WERI-Rb-1 (cell line): ENCODE data around the gene MAP9.
"Not testable (repeated sequence)": the region's sequence is repeated elsewhere in the genome, so short reads cannot be mapped to it uniquely, and the experiment has no call there.

Source experiments
- DNase-seq: peaks from one replicate; pipeline ENCODE4 v3.0.0-alpha.2; 2020
- H3K27ac ChIP-seq: fragments of 250-450 bp; sonication (Bioruptor Pico); 2 replicates; pipeline ENCODE4 v1.5.1; 2020; ENCODE audit warnings: mild to moderate bottlenecking, moderate library complexity
- H3K27me3 ChIP-seq: fragments of 250-450 bp; sonication (Bioruptor Pico); 2 replicates; pipeline ENCODE4 v1.5.1; 2021; ENCODE audit warnings: mild to moderate bottlenecking, low read depth, moderate library complexity; ENCODE audit not compliant: insufficient read depth, severe bottlenecking
- H3K36me3 ChIP-seq: fragments of 250-450 bp; sonication (Bioruptor Pico); 2 replicates; pipeline ENCODE4 v1.5.1; 2020; ENCODE audit warnings: mild to moderate bottlenecking, moderate library complexity
- H3K4me3 ChIP-seq: 2 replicates; pipeline ENCODE4 v1.5.1; 2011; ENCODE audit warnings: low read depth, mild to moderate bottlenecking, control low read depth, low read length
- H3K9me3 ChIP-seq: fragments of 250-450 bp; sonication (Bioruptor Pico); 2 replicates; pipeline ENCODE4 v1.5.1; 2021; ENCODE audit warnings: mild to moderate bottlenecking, moderate library complexity; ENCODE audit not compliant: severe bottlenecking
- TF ChIP-seq, protein P1 (sequence below): IDR thresholded peaks from 2 replicates; pipeline ENCODE4 v1.5.1; 2011; ENCODE audit warnings: low read depth, mild to moderate bottlenecking, control low read depth, inconsistent platforms, low read length

MAP9 gene

DNA sequence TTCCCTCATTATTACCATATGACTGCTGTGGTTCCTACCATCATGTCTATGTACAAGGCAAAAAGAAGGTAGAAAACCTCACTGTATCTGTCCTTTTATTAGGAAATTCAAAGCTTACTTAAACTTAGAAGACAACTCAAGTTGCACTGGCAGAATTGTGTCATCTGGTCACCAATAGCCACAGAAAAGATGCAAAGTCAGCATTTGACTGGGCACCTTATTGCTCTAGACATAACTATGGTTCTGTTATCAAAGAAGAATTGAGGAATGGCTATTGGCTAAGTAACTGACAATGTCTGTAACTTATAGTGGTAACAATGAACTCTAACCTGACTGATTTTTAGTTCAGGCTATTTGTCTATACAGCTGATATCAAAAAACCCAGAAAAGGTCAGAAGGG is 45.3 kb downstream of the MAP9 start:
- TF ChIP-seq, protein P1, sequence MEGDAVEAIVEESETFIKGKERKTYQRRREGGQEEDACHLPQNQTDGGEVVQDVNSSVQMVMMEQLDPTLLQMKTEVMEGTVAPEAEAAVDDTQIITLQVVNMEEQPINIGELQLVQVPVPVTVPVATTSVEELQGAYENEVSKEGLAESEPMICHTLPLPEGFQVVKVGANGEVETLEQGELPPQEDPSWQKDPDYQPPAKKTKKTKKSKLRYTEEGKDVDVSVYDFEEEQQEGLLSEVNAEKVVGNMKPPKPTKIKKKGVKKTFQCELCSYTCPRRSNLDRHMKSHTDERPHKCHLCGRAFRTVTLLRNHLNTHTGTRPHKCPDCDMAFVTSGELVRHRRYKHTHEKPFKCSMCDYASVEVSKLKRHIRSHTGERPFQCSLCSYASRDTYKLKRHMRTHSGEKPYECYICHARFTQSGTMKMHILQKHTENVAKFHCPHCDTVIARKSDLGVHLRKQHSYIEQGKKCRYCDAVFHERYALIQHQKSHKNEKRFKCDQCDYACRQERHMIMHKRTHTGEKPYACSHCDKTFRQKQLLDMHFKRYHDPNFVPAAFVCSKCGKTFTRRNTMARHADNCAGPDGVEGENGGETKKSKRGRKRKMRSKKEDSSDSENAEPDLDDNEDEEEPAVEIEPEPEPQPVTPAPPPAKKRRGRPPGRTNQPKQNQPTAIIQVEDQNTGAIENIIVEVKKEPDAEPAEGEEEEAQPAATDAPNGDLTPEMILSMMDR: no peak
- H3K4me3 ChIP-seq: no peak overlapping the region
- H3K27ac ChIP-seq: no peak overlapping the region
- H3K9me3 ChIP-seq: no peaks in the 10 kb centered on the region
- DNase-seq: no peak
- H3K27me3 ChIP-seq: no peaks in the 10 kb centered on the region
- no peaks in the 10 kb centered on the region for H3K36me3 ChIP-seq

DNA sequence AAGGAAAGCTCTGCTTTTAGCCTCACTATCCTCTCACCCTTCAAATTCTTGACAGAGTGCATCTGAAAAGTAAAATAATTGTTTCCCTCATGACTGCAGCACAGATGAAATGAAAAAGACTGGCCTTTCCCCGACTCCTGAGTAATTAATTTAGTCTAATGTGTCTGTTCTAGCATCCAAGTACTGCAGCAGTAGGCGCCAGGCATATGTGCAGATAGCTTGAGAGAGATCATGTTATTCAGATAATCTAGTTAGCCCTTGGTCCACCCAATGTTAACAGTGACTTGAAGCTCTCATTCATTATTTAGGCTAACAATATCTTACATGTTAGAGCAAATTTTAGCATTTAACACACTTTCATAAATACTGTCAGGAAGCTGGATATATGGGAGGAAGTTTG is 54.0 kb downstream of the MAP9 start:
- H3K9me3 ChIP-seq: no peaks in the 10 kb centered on the region
- no peaks in the 10 kb centered on the region for H3K36me3 ChIP-seq
- H3K27ac ChIP-seq: no peak overlapping the region
- DNase-seq: no peak
- no peaks in the 10 kb centered on the region for H3K27me3 ChIP-seq
- H3K4me3 ChIP-seq: no peak overlapping the region
- TF ChIP-seq, protein P1: no peak

DNA sequence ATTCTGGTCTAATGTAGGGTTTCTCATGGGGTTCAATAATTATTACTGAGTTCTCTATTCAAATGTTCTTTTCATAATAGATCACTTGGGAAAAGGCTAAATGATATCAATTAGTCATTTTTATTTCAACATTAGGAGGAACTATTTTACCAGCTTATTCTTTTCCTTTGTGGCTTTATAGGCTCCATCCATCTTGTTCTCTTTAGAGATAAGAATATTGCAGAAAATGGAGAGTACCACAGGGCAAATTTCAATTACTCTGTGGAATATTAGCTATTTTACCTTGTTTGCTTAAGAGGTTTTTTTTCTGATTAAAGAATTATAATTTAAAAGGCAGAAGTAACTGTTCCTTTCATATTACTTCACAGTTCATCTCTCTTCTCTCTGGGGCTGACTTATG is 55.8 kb downstream of the MAP9 start:
- no peaks in the 10 kb centered on the region for H3K9me3 ChIP-seq
- DNase-seq: no peak
- no peak overlapping the region for H3K4me3 ChIP-seq
- H3K27me3 ChIP-seq: no peaks in the 10 kb centered on the region
- no peak overlapping the region for H3K27ac ChIP-seq
- TF ChIP-seq, protein P1: no peak
- H3K36me3 ChIP-seq: no peaks in the 10 kb centered on the region

DNA sequence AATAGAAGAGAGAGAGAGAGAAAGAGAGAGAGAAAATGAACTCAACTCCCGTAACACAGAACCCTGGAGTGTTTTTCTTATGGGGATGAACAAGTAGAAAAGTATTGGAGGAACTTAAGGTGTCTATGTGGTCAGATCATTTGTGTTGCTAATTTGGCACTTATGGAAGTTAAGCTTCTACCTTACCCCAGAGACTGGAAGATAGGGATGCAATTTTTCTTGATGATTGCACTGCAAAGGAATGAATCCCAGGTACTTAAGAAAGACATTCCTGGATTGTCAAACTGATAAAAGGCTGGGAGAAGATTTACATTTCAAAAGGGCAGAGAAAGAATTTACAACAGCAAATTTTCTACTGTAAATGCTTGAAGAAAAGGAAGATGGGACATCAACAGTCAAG is 57.2 kb downstream of the MAP9 start:
- Histone ChIP-seq H3K27me3 (no peaks in the 10 kb centered on the region), H3K27ac (no peak overlapping the region), H3K4me3 (no peak overlapping the region), H3K36me3 (no peaks in the 10 kb centered on the region), H3K9me3 (no peaks in the 10 kb centered on the region)
- DNase-seq: no peak
- TF ChIP-seq, protein P1: no peak

DNA sequence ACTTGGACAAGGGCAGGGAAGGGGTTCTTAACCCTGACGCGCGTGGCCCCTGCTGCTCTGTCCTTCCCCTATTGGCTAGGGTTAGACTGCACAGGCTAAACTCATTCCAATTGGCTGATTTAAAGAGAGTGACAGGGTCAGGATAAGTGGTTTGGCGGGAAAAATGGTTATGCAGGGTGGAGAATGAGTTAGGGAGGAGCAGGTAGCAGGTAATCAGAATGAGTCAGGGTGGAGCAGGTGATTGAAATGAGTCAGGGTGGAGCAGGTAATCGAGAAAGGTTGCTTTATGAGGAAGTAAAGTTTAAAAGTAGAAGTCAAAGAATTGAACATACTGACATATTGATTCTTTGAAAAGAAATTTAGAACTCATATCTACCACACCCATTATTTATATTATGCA is 64.7 kb downstream of the MAP9 start:
- H3K27ac ChIP-seq, DNase-seq, H3K36me3 ChIP-seq, H3K4me3 ChIP-seq, H3K9me3 ChIP-seq, H3K27me3 ChIP-seq: not testable (repeated sequence)

DNA sequence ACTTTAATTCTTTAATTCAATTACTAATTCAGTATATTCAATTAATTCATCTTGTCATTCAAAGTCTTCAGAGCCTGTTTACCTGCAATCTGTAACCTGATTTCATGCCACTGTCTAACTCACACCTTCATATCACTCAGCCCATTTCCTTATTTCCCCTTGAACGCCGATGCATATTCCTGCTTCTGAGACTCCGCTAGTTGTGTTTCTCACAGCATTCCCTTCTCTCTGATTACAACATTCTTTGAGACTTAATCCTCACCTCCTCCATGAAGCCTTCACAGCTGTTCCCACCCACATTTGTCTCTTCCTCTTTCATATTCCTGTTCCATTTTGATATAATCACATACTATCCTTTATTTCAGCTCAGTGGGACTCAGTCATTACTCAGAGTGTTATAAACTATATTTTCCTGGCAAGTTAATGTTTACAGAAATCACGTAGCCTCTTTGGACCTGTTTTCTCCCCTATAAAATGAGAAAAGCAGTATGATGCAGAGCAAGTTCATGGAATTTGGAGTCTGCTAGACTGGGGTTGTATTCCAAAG is 69.0 kb downstream of the MAP9 start:
- H3K36me3 ChIP-seq: no peaks in the 10 kb centered on the region
- TF ChIP-seq, protein P1: no peak
- no peaks in the 10 kb centered on the region for H3K27me3 ChIP-seq
- no peaks in the 10 kb centered on the region for H3K9me3 ChIP-seq
- H3K27ac ChIP-seq: no peak overlapping the region
- no peak for DNase-seq
- H3K4me3 ChIP-seq: no peak overlapping the region
